ENCODE data around the gene SIGLEC8. TPM values are rescaled to one million over a fixed set of nuclear protein-coding genes. Genes with fewer than 3 reads are reported as not detected.

Gene SIGLEC8
- total RNA-seq, 1 experiment from 2014 or later, result not detected

DNA sequence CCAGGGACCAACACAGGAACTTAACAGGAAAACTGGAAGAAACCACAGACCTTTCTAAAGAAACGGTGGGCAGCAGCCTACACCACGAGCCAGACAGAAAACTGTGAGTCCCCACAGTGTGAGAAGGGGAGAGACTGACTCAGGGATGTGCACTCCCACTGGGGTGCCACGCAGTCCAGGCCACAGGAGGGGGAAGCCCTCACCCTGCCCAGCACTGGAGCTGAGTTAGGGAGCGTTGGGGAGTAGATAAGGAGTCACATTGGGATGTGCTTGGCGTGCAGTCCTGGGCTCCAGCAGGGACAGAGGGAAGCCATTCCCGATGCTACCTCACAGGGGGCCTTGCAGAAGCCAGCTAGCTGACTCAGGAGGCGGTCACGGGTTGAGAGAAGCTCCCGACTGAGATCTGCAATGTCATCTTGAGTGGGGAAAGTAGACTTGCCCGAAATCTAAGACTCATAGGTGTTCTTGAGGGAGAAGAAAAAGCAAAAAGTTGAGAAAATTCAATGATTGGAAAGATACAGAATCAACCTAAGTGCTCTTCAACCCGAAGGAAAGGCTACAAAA, 17.3 kb downstream of the SIGLEC8 start (continued):
- no peak for TF ChIP-seq RAD21 (IDR thresholded peaks at IDR 0.05; ENCODE audit: low read depth)
- TF ChIP-seq EGR1 (IDR thresholded peaks at IDR 0.05; ENCODE audit: low read depth), result no peak
- no peak for TF ChIP-seq ELF1 (IDR thresholded peaks at IDR 0.05; ENCODE audit: borderline replicate concordance, low read depth)
- TF ChIP-seq YY1 (IDR thresholded peaks at IDR 0.05; ENCODE audit: extremely low read depth, insufficient replicate concordance, low read depth, low read length), result no peak
- TF ChIP-seq FOSL1 (IDR thresholded peaks at IDR 0.05; ENCODE audit: low read depth), result no peak
- no peak for TF ChIP-seq CBX3 (IDR thresholded peaks at IDR 0.05; ENCODE audit: low read depth)
- no peak for TF ChIP-seq SIN3A (IDR thresholded peaks at IDR 0.05; ENCODE audit: low read depth)
- no peak for TF ChIP-seq MAX (IDR thresholded peaks at IDR 0.05)
- TF ChIP-seq CEBPB (IDR thresholded peaks at IDR 0.05; ENCODE audit: low read depth), result no peak
- TF ChIP-seq ZFX (IDR thresholded peaks at IDR 0.05), result no peak
- no peak for TF ChIP-seq POLR2AphosphoS5 (IDR thresholded peaks at IDR 0.05; ENCODE audit: low read depth, low read length)

DNA sequence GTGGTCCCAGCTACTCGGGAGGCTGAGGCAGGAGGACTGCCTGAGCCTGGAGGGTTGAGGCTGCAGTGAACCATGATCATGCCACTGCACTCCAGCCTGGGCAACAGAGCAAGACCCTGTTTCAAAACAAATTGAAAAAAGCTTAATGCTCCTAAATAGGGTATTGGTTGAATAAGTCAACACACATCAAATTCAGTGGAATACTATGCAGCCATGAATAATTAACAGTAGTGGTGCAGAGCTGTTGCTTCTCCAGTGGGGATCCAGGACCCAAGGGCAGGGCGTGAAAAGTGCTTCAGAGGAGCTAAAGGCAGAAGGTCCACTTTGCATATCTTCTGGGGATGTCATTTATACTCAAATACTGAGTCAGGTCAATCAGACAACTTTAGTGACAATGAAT, 18.2 kb downstream of the SIGLEC8 start:
- Histone ChIP-seq H3K9me3 (ENCODE audit: control insufficient read depth in 1 of 2, insufficient read depth in 1 of 2, low read depth in 1 of 2, low read length in 2 of 2) (no peaks in the 10 kb centered on the region), H3K4me2 (ENCODE audit: low read length) (no peak overlapping the region), H3K27me3 (ENCODE audit: insufficient read depth, low read length) (peaks cover 18% of the 10 kb centered on the region), H4K20me1 (ENCODE audit: insufficient read depth) (no peaks in the 10 kb centered on the region), H2AFZ (ENCODE audit: low read depth, low read length, poor library complexity, severe bottlenecking) (no peak overlapping the region), H3K27ac (ENCODE audit: low read depth, low read length) (no peak overlapping the region), H3K9me2 (ENCODE audit: insufficient read depth) (no peaks in the 10 kb centered on the region), H3K36me3 (ENCODE audit: control insufficient read depth in 1 of 2, insufficient read depth in 2 of 2, low read length in 2 of 2) (no peaks in the 10 kb centered on the region), H3K4me3 (replicated peaks in 1 of 2; ENCODE audit: low read depth in 1 of 2, low read length in 2 of 2) (no peak overlapping the region), H3K9ac (ENCODE audit: low read length) (no peak overlapping the region), H3K79me2 (ENCODE audit: insufficient read depth, low read length) (no peaks in the 10 kb centered on the region), H3K4me1 (ENCODE audit: control insufficient read depth in 1 of 2, insufficient read depth in 2 of 2, low read length in 2 of 2) (peaks cover 13 to 18% of the 10 kb centered on the region in 2 experiments)
- ChIA-PET CTCF (interaction anchor here (0.6 to 1.6 kb wide), 2 partner anchors 12 to 221 kb away, joined by 3 to 5 read pairs; no protein-coding TSS in a partner anchor), POLR2A (no interaction called here), RAD21 (ENCODE audit: low non-redundant PET in 1 of 2, low total read pairs in 2 of 2, uncharacterized antibody in 2 of 2, unreplicated experiment in 2 of 2) (interaction anchor here in 1 of 2 experiments (1.0 kb wide), 1 partner anchor 101 kb away, joined by 3 read pairs; no protein-coding TSS in a partner anchor)
- BruUV-seq (replicated peaks), result no TSS peak
- ATAC-seq (no peak), DNase-seq (ENCODE audit: low read depth, low spot score) (no peak)
- intact Hi-C loops (cut with micrococcal nuclease), result no loop called here
- TF ChIP-seq POLR2A (IDR thresholded peaks at IDR 0.05; ENCODE audit: borderline replicate concordance, extremely low read depth, insufficient read depth, insufficient read length) (no peak), EZH2phosphoT487 (IDR thresholded peaks at IDR 0.05; ENCODE audit: borderline replicate concordance) (no peak), YY1 (IDR thresholded peaks at IDR 0.05; ENCODE audit: extremely low read depth, insufficient replicate concordance, low read depth, low read length) (no peak), FOSL1 (IDR thresholded peaks at IDR 0.05; ENCODE audit: low read depth) (no peak), ZNF274 (IDR thresholded peaks at IDR 0.05; ENCODE audit: low read depth, low read length) (no peak), TCF7L2 (IDR thresholded peaks at IDR 0.05; ENCODE audit: borderline replicate concordance, extremely low read depth, insufficient read depth, insufficient read length) (no peak), RAD21 (IDR thresholded peaks at IDR 0.05; ENCODE audit: low read depth) (no peak), CBX3 (IDR thresholded peaks at IDR 0.05; ENCODE audit: low read depth) (no peak), POLR2AphosphoS5 (IDR thresholded peaks at IDR 0.05; ENCODE audit: low read depth, low read length) (no peak), CEBPB (IDR thresholded peaks at IDR 0.05; ENCODE audit: low read depth) (no peak), EGR1 (IDR thresholded peaks at IDR 0.05; ENCODE audit: low read depth) (no peak)
- TF ChIP-seq, protein P1, sequence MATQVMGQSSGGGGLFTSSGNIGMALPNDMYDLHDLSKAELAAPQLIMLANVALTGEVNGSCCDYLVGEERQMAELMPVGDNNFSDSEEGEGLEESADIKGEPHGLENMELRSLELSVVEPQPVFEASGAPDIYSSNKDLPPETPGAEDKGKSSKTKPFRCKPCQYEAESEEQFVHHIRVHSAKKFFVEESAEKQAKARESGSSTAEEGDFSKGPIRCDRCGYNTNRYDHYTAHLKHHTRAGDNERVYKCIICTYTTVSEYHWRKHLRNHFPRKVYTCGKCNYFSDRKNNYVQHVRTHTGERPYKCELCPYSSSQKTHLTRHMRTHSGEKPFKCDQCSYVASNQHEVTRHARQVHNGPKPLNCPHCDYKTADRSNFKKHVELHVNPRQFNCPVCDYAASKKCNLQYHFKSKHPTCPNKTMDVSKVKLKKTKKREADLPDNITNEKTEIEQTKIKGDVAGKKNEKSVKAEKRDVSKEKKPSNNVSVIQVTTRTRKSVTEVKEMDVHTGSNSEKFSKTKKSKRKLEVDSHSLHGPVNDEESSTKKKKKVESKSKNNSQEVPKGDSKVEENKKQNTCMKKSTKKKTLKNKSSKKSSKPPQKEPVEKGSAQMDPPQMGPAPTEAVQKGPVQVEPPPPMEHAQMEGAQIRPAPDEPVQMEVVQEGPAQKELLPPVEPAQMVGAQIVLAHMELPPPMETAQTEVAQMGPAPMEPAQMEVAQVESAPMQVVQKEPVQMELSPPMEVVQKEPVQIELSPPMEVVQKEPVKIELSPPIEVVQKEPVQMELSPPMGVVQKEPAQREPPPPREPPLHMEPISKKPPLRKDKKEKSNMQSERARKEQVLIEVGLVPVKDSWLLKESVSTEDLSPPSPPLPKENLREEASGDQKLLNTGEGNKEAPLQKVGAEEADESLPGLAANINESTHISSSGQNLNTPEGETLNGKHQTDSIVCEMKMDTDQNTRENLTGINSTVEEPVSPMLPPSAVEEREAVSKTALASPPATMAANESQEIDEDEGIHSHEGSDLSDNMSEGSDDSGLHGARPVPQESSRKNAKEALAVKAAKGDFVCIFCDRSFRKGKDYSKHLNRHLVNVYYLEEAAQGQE (IDR thresholded peaks at IDR 0.05; ENCODE audit: low read depth), result no peak
- TF ChIP-seq, protein P2, sequence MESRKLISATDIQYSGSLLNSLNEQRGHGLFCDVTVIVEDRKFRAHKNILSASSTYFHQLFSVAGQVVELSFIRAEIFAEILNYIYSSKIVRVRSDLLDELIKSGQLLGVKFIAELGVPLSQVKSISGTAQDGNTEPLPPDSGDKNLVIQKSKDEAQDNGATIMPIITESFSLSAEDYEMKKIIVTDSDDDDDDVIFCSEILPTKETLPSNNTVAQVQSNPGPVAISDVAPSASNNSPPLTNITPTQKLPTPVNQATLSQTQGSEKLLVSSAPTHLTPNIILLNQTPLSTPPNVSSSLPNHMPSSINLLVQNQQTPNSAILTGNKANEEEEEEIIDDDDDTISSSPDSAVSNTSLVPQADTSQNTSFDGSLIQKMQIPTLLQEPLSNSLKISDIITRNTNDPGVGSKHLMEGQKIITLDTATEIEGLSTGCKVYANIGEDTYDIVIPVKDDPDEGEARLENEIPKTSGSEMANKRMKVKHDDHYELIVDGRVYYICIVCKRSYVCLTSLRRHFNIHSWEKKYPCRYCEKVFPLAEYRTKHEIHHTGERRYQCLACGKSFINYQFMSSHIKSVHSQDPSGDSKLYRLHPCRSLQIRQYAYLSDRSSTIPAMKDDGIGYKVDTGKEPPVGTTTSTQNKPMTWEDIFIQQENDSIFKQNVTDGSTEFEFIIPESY (IDR thresholded peaks at IDR 0.05; ENCODE audit: extremely low read depth, insufficient replicate concordance, low read length), result no peak
